NCI-H226 (cell line): ENCODE results near the gene CCDC17.

ENCODE experiments used
- DNase-seq: peaks from one replicate; pipeline ENCODE4 v3.0.0-alpha.2; 2015

The CCDC17 gene

DNA sequence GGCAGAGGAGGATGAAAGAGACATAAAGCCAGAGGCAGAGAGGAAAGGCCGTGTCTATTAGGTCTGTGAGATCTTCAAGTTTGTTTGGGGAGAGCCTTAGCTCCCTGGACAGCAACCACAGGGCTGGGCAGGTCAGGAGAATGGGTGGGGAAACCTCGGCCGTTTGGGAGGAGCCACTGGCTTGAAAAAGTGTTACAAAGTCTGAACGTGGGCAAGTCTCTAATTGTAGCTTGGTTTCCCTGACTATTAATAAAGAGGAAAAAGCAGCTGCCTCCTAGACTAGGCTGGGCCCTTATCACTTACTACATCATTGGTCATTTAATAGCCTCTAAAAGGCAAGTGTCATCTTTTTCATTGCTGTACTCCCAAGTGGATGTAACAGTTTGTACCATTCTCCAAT lies at the start of gene CCDC17:
CCDC17 (minus strand) TSS at position 83 of the 400 bp plus-strand sequence. CDS start 145 bp downstream, outside the sequence.
- no peak for DNase-seq

DNA sequence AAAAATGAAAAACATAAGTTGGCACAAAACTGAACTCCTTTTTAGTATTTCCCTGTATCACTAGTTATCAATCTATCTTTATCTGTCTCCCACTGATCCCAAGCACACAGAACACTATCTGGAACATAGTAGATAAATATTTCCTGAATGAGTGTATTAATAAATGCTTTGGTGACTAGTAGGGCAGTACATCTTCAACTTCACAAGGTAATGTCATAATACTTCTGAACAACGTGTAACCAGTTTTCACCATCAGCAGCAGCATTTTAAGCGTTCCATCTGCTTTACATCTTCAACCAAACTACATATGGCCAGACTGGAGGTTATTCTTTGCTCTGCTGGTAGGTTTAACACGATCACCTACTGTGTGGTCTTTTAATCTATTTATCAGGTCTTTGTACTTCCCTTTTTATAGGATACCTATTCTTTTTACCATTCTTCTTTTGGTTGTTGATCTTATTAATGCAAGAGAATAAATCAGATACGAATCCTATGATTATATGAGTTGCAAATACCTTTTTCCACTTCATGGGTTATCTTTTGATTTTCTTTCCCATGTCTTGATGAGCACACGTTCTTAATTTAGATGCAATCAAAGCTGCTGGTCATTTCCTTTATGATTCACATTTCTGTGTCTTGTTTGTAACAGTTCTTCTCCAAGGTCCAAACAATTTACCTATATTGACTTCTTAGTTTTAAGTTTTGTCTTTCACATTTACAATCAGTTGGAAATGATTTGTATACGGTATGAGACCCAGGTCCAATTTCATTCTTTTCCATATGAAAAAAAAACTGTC lies 46.2 kb upstream of the CCDC17 start:
- no peak for DNase-seq

- no peak for DNase-seq
Measured at GRCh38 chr1:45669379-45669778, 45.5 kb upstream of the CCDC17 start.

DNA sequence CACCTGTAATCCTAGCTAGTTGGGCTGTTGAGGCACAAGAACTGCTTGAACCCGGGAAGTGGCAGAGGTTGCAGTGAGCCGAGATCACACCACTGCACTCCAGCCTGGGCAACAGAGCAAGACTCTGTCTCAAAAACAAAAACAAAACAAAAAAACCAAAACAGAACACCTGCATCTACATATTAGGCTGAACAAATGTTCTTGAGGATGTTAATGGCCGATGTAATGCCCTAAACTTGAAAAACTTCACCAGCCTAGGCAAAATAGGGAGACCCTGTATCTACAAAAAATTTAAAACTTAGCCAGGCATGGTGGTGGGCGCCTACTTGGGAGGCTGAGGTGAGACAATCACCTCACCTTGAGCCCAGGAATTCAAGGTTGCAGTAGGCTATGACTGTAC lies 44.7 kb upstream of the CCDC17 start:
- no peak for DNase-seq

GRCh38 chr1:45667321-45668111 lies 43.7 kb upstream of the CCDC17 start:
- DNase-seq: no peak

DNA sequence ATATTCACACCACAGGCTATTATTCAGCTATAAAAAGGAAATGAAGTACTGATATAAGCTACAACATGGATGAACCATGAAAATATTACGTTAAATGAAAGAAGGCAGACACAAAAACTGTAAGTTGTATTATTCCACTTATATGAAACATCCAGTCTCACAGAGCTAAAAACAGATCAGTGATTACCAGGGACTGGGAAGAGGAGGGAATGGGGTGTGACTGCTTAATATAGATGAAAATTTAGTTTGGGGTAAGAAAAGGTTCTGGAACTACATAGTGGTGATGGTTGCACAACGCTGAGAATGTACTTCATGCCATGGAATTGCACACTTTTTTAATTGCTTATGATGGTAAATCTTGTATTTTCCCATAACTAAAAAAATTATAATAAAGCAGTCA lies 43.0 kb upstream of the CCDC17 start:
- no peak for DNase-seq

DNA sequence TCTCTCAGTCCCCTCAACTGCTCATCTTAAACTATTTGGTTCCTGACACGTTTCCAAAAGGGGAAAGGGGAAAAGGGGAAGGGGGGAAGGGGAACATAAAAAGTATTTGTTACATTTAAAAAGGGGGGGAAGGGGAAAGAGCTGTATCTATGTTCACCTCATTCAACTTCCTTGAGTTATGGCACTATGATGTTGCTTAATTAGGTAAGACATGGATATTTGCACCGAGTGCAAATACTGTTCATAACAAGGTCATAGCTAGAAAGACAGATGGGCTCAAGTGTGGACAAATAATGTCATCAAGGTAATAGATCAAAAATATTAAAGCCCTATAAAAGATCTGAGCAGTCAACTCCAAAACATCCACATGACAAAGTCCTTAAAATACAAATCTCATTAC lies 36.5 kb upstream of the CCDC17 start:
- DNase-seq: no peak

GRCh38 chr1:45659222-45659621 lies 35.4 kb upstream of the CCDC17 start:
- no peak for DNase-seq

GRCh38 chr1:45658171-45658570 lies 34.3 kb upstream of the CCDC17 start:
- no peak for DNase-seq

DNA sequence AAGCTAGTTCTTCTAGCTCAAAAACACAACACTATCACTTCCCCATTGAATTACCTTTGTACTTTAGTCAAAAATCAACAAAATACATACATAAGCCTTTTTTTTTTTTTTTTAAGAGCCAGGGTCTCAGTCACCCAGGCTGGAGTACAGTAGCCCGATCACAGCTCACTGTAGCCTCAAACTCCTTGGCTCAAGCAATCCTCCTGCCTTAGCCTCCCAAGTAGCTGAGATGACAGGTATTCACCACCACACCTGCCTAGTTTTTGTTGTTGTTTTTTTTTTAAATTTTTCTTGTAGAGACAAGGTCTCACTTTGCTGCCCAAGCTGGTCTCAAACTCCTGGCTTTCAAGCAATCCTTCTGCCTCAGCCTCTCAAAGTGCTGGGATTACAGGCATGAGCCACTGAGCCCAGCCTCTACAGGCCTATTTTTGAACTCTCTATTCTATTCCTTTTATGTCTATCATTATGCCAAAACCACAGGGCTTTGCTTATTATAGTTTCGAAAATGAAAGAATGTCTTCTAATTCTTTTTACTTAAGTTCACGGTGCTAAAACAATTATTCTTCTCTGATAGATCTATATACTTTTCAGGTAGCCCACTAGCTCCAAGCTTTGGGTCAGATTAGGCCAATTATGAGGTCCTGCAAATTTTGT lies 32.8 kb upstream of the CCDC17 start:
- DNase-seq: no peak

DNA sequence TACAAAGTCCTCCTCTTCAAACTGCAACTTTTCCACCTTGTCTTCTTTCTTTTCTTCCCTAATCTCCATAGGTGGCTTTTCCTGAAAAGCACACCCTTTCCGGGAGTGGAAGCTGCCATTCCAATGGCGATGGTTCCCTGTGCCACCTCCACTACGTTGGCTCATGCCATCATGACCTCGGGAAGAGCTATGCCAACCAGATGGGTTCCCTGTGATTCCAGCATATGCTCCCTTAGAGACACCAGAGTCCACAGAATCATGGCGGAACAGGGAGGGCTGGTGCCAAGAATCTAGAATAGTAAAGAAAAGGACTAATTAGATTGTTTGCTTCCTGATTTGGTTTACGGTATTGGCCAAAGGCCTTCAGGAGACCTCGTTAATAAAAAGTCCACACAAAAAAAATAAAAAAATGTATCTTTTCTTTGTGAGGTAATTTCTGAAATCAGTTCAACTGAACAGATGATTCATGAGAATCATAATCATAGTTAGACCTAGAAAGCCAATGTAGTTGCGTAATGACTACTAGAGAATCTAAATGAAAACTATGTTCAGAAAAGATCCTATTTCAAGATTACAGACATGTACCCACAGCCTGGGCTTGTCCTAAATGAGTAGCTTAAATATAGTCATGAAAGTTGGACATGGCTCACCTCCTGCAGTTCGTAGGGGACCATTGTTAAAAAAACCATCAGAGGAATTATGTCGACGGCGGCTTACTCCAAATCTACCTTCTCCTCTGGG lies 30.9 kb upstream of the CCDC17 start:
- no peak for DNase-seq

DNA sequence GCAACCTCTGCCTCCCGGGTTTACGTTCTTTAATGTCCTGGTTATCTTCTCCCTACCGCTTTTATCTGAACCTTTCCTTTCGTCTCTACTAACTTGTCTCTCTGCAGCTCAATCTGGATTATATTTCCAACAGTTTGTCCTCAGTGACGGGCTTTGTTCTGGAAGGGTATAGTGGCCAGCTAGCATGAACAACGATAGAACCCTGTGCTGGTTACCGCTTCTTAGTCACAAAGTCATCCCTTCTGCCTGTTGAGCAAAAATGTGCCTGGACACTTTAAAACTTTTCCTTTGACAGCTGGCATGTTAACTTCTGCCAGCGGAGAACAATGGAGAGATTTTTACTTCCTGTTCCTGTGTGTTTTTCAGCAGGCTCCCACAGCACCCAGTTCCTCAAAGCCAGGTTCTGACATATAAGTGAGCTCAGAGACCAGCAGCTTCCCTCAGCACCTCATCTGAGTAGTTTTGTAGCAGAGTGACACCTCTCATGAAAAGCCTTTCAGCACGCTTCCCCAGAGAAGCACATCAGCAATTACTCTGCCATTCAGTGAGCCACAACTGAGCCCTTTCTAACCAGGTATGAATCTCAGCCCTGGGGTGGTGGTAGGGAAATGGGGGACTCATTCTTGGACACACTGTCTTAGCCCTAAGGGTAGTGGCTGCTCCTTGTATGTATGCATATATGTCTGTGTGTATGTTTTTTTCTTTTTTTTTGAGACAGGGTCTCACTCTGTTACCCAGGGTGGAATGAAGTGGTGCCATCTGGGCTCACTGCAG lies 23.6 kb upstream of the CCDC17 start:
- no peak for DNase-seq

- no peak for DNase-seq
Measured at GRCh38 chr1:45644661-45645060, 20.8 kb upstream of the CCDC17 start.

- DNase-seq: no peak
Measured at GRCh38 chr1:45643978-45644377, 20.1 kb upstream of the CCDC17 start.

GRCh38 chr1:45643321-45643720 lies 19.5 kb upstream of the CCDC17 start:
- DNase-seq: no peak

- DNase-seq: no peak
Measured at GRCh38 chr1:45640293-45640692, 16.4 kb upstream of the CCDC17 start.

DNA sequence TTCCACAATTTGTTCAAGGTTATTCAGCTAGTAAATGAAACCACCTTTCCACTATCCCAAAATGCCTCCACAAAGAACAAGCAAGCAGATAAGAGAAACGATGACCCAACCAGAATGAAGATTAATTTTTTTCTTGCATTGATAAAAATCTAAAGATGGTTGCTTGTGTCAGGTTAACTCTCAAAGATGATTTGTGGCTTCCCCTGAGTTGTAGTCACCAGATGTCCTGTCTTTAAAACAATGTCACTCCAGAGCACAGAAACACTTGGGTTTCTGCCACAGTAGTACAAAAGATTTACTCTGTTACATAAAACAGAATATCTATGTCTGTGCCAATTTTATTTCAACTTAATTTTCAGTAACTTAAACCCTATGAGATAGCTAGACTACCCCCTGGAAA lies 11.4 kb upstream of the CCDC17 start:
- DNase-seq: no peak

GRCh38 chr1:45630429-45630828 lies 6.6 kb upstream of the CCDC17 start:
- no peak for DNase-seq

DNA sequence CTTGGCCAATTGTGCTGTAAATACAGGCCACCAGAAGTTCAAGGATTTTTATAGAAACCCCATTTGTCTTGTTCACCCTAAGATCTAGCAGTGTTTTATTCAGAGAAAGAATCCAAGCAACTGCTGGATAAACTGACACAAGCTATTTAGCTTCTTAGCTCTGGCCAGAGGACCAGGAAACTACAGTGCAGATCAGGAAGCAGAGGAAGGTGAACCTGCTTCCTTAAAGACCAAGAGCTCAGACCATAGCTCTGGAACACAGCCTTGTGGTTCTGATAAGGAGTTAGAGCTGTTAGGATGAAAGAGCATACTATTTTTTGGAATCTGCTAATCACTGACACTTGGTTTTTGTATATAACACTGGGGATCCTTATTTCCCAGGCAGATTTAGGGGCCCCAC lies 5.2 kb upstream of the CCDC17 start:
- DNase-seq: no peak

DNA sequence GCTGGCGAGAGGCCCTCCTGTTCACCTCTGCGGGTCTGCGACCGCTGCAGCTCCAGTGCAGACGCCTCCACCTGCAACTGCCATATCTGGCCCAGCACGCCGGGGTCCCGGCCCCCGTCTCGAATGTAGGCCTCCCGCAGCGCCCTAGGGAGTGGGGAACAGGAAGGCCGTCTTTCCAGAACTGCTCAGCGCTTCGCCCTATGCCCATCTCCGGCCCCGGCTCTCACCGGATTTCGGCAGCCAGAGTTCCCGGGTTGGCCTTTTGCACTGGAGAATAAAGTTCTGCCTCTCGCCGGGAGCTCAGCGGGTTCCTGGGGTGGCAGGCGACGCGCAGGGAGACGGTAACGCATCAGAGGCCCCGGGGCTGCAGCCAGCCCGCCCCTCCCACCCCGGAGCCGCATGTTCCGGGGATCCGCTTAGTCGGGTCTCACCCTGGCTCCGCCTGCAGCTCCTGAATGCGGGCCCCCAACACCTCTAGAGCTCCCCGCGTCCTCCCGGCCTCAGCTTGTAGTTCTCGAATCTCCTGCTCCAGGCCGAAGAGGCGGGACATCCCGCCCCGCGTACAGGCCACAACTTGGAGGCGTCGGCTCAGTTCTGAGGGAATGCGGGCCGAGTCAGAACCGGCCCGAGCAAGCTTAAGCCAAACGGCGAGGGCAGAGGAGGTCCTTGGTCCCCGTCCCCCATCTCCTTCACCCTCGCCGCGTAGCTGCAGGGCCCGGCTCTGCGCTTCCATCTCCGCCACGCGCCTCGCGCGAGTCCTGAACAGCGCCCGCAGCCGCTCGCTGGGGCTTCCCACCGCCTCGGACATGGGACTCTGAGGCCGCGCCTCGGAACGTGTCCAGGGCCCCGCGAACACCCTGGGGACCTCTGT lies 1.1 kb downstream of the CCDC17 start:
- DNase-seq: no peak

DNA sequence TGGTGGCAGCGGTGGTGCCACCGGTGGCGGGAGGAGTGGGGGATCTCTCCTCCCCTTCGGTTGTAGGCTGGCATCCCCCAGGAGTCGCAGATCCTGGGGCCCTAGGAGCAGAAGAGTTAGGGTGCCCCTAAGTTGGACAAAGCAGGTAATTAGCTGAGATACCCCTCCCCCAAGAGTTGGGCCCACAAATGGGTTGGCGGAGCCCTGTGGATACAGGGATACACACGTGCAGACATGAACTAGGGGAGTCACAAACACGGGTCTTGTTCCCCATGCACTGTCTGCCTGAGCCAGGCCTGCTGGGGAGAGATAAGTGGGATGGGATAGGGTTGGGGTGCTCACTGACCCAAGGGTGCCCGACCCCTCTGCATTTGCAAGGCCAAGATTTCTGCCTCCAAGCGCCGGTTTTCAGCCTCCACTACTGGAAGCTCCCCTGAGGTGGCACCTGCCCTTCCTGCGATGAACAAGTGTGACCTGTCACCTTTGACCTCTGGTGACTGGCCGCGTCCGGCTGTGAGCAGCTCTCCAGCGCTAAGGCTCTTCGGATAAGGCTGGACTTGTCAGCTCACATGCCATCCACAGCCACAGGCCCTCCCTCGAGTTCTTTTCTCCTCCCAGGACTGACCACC lies 1.8 kb downstream of the CCDC17 start:
- DNase-seq: no peak
